ENCODE measurements around the gene C9orf50.

- no peak for TF ChIP-seq YY1 (IDR thresholded peaks at IDR 0.05; ENCODE audit: low read depth)
- no peak; the same call in 1 of the 2 replicates for TF ChIP-seq TAF1 (IDR thresholded peaks at IDR 0.05; ENCODE audit: low read depth)
These were observed 24.2 kb downstream of the C9orf50 start for GRCh38 chr9:129596541-129597331.

All from Ishikawa (cell line).